Fibroblast of lung (primary cell): Measurements from ENCODE around the gene RBFOX1. TPM values are rescaled to one million over a fixed set of nuclear protein-coding genes. Genes with fewer than 3 reads are reported as not detected.

ENCODE experiments used
- DNase-seq, 2 donors: peaks; one replicate each; pipeline versions ENCODE4 v3.0.0 to v3.0.0-alpha.2; 2010; ENCODE audit warnings: low read depth in 2 of 2
- H2AFZ ChIP-seq: 2 replicates; pipeline ENCODE4 v1.5.1; 2012; ENCODE audit warnings: low read length, control low read depth, inconsistent platforms
- H3K27ac ChIP-seq: 2 replicates; pipeline ENCODE4 v1.5.1; 2011; ENCODE audit warnings: low read length, control low read depth; ENCODE audit not compliant: insufficient read depth
- H3K27me3 ChIP-seq: 2 replicates; pipeline ENCODE4 v1.5.1; 2011; ENCODE audit warnings: mild to moderate bottlenecking, low read length; ENCODE audit not compliant: control insufficient read depth, insufficient read depth
- H3K36me3 ChIP-seq: 2 replicates; pipeline ENCODE4 v1.5.1; 2011; ENCODE audit warnings: low read length; ENCODE audit not compliant: control insufficient read depth, insufficient read depth
- H3K4me1 ChIP-seq: 2 replicates; pipeline ENCODE4 v1.5.1; 2011; ENCODE audit warnings: low read length; ENCODE audit not compliant: control insufficient read depth, insufficient read depth; ENCODE audit errors: extremely low read depth
- H3K4me2 ChIP-seq: 2 replicates; pipeline ENCODE4 v1.5.1; 2011; ENCODE audit warnings: low read length, control low read depth; ENCODE audit not compliant: insufficient read depth; ENCODE audit errors: extremely low read depth
- H3K4me3 ChIP-seq, 4 experiments: fragments of 200-600 bp in 1 of 4; sonication (generic) in 1 of 4; replicated peaks in 1 of 4; 2 replicates each; pipeline ENCODE4 v1.5.1; 2011 to 2016; ENCODE audit warnings: low read length in 4 of 4, low read depth in 3 of 4, mild to moderate bottlenecking in 3 of 4, control low read depth in 2 of 4, inconsistent platforms in 1 of 4, mixed read lengths in 1 of 4; ENCODE audit not compliant: insufficient read depth in 1 of 4; ENCODE audit errors: control extremely low read depth in 1 of 4
- H3K79me2 ChIP-seq: 2 replicates; pipeline ENCODE4 v1.5.1; 2012; ENCODE audit warnings: mild to moderate bottlenecking, low read length, inconsistent platforms; ENCODE audit not compliant: control insufficient read depth, insufficient read depth
- H3K9ac ChIP-seq: 2 replicates; pipeline ENCODE4 v1.5.1; 2011; ENCODE audit warnings: mild to moderate bottlenecking, low read length, control low read depth; ENCODE audit not compliant: insufficient read depth
- H3K9me3 ChIP-seq: 2 replicates; pipeline ENCODE4 v1.5.1; 2012; ENCODE audit warnings: low read depth, low read length; ENCODE audit not compliant: control insufficient read depth, insufficient read depth
- H4K20me1 ChIP-seq: 2 replicates; pipeline ENCODE4 v1.5.1; 2011; ENCODE audit warnings: low read length; ENCODE audit not compliant: control insufficient read depth, insufficient read depth; ENCODE audit errors: extremely low read depth
- CTCF ChIP-seq, 2 donors: IDR thresholded peaks in 1 of 2; conservative IDR thresholded peaks in 1 of 2; 1 replicate in 1 of 2; 2 replicates in 1 of 2; pipeline ENCODE4 v1.5.1; 2011 to 2012; ENCODE audit warnings: low read length in 2 of 2, control low read depth in 1 of 2, inconsistent platforms in 1 of 2, low read depth in 1 of 2, mild to moderate bottlenecking in 1 of 2
- EZH2 ChIP-seq: IDR thresholded peaks from 2 replicates; pipeline ENCODE4 v1.5.1; 2012; ENCODE audit warnings: low read length, control low read depth, mild to moderate bottlenecking; ENCODE audit errors: missing control alignments
- polyA plus RNA-seq, 2 donors: library from polyadenylated mRNA; depleted of rRNA in 1 of 2; stranded (reverse) in 1 of 2; unstranded in 1 of 2; fragments of >200 nt; gene quantifications; 2 replicates each; pipeline ENCODE4 v1.2.1, GENCODE V29; 2011 to 2012; ENCODE audit warnings: missing spikeins in 1 of 2
- total RNA-seq: library from RNA; depleted of rRNA; stranded (reverse); fragments of >200 nt; gene quantifications from 2 replicates; pipeline ENCODE4 v1.2.1, GENCODE V29; 2014

The RBFOX1 gene
- total and polyA plus RNA-seq, 2 donors (not counting 1 experiment from before 2014, with no cell fraction given), result not detected

DNA sequence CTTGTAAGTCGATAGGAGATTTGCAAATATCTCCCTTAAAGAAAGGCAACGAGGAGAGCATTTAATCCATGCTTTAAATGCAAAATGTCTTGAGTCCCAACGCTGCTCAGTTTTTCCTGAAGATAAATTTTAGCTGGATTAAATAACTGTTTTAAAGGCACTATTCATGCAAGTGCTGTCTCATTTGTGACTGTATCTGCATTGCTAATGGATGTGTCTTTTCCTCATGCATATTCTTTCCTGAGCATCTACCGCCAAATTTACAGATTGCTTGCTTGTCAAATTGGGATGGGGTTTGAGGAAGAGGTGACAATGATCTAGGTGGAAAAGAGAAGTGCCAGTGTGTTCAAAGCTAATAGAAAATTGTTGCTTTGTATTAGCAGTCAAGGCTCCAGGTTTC, 106.9 kb downstream of the RBFOX1 start:
- H3K4me3 ChIP-seq, result no peak overlapping the region
- H3K4me2 ChIP-seq, result no peak overlapping the region
- TF ChIP-seq CTCF (conservative IDR thresholded peaks at IDR 0.05 in 1 of 2, IDR thresholded peaks at IDR 0.05 in 1 of 2; ENCODE audit: low read depth in 1 of 2, low read length in 2 of 2) (no peak), EZH2 (no peak)
- no peaks in the 10 kb centered on the region for H4K20me1 ChIP-seq
- H3K9me3 ChIP-seq, result no peaks in the 10 kb centered on the region
- H3K4me1 ChIP-seq, result no peaks in the 10 kb centered on the region
- H3K36me3 ChIP-seq, result no peaks in the 10 kb centered on the region
- no peak overlapping the region for H2AFZ ChIP-seq
- H3K9ac ChIP-seq, result no peak overlapping the region
- DNase-seq, result no peak
- no peaks in the 10 kb centered on the region for H3K27me3 ChIP-seq
- H3K27ac ChIP-seq, result no peak overlapping the region
- H3K79me2 ChIP-seq, result no peaks in the 10 kb centered on the region

DNA sequence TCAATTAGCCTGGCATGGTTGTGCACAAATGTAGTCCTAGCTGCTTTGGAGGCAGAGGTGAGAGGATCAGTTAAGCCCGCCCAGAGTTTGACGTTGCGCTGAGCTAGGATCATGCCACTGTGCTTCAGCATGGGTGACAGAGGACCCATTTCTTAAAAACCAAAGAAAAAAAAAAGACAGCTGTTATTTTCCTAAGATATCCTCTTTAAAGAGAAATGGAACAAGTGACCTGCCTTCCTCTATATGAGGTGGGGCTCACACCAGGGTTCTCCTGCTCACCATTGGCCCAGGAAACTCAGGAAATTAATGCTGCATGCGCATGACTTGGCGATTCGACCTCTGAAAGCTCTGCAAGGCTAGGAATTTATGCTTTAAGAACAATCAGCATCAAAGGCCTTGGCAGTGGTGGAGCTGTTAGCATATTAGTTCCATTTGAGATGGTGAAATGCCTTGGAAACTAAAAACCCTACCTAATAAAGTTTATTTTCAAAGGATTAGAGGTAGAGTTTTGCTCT, 108.3 kb downstream of the RBFOX1 start:
- Histone ChIP-seq H3K27me3 (no peaks in the 10 kb centered on the region), H3K4me2 (no peak overlapping the region), H3K9me3 (no peaks in the 10 kb centered on the region), H3K4me3 (no peak overlapping the region), H4K20me1 (no peaks in the 10 kb centered on the region), H3K27ac (no peak overlapping the region), H3K79me2 (no peaks in the 10 kb centered on the region), H3K36me3 (no peaks in the 10 kb centered on the region), H3K4me1 (no peaks in the 10 kb centered on the region), H2AFZ (no peak overlapping the region), H3K9ac (no peak overlapping the region)
- TF ChIP-seq CTCF (conservative IDR thresholded peaks at IDR 0.05 in 1 of 2, IDR thresholded peaks at IDR 0.05 in 1 of 2; ENCODE audit: low read depth in 1 of 2, low read length in 2 of 2) (no peak), EZH2 (no peak)
- no peak for DNase-seq

GRCh38 chr16:7442050-7442449, 109.4 kb downstream of the RBFOX1 start:
- Histone ChIP-seq H4K20me1 (no peaks in the 10 kb centered on the region), H3K4me2 (no peak overlapping the region), H3K79me2 (no peaks in the 10 kb centered on the region), H3K4me3 (no peak overlapping the region), H3K4me1 (no peaks in the 10 kb centered on the region), H3K9me3 (no peaks in the 10 kb centered on the region), H3K36me3 (no peaks in the 10 kb centered on the region), H3K9ac (no peak overlapping the region), H3K27ac (no peak overlapping the region), H3K27me3 (no peaks in the 10 kb centered on the region), H2AFZ (no peak overlapping the region)
- TF ChIP-seq EZH2 (no peak), CTCF (conservative IDR thresholded peaks at IDR 0.05 in 1 of 2, IDR thresholded peaks at IDR 0.05 in 1 of 2; ENCODE audit: low read depth in 1 of 2, low read length in 2 of 2) (no peak)
- DNase-seq, result no peak
